Keratinocyte (primary cell): ENCODE measurements around the gene TEKT2. TPM values are rescaled to one million over a fixed set of nuclear protein-coding genes. Genes with fewer than 3 reads are reported as not detected.

Source experiments
- DNase-seq: peaks from one replicate; pipeline ENCODE4 v3.0.0-alpha.2; 2011; ENCODE audit warnings: low read depth, missing footprints, low spot score
- FAIRE-seq: peaks from 2 replicates; lab custom pipeline; 2011; peaks lifted over from hg19 to GRCh38; lab: Jason Lieb, UNC
- H2AFZ ChIP-seq: 2 replicates; pipeline ENCODE4 v1.6.0; 2012; ENCODE audit warnings: low read length, control low read depth, inconsistent platforms; ENCODE audit not compliant: control insufficient read depth
- H3K27ac ChIP-seq: 2 replicates; pipeline ENCODE4 v1.5.1; 2011; ENCODE audit warnings: low read length; ENCODE audit not compliant: control insufficient read depth, insufficient read depth
- H3K27me3 ChIP-seq: 3 replicates; pipeline ENCODE4 v1.6.0; 2011; ENCODE audit warnings: low read length; ENCODE audit not compliant: control insufficient read depth, insufficient read depth; ENCODE audit errors: extremely low read depth
- H3K36me3 ChIP-seq, 2 experiments: 2 replicates in 1 of 2; 3 replicates in 1 of 2; pipeline ENCODE4 v1.5.1; 2011; ENCODE audit warnings: low read length in 2 of 2, mild to moderate bottlenecking in 1 of 2; ENCODE audit not compliant: control insufficient read depth in 2 of 2, insufficient read depth in 2 of 2; ENCODE audit errors: extremely low read depth in 1 of 2
- H3K4me1 ChIP-seq: 3 replicates; pipeline ENCODE4 v1.5.1; 2011; ENCODE audit warnings: low read length; ENCODE audit not compliant: control insufficient read depth, insufficient read depth; ENCODE audit errors: extremely low read depth
- H3K4me2 ChIP-seq: 3 replicates; pipeline ENCODE4 v1.6.0; 2011; ENCODE audit warnings: low read depth, low read length; ENCODE audit not compliant: control insufficient read depth, insufficient read depth; ENCODE audit errors: extremely low read depth
- H3K4me3 ChIP-seq, 3 experiments: fragments of 200-600 bp in 1 of 3; sonication (generic) in 1 of 3; 2 replicates in 2 of 3; 3 replicates in 1 of 3; pipeline ENCODE4 v1.5.1; 2011 to 2016; ENCODE audit warnings: low read length in 3 of 3, mild to moderate bottlenecking in 3 of 3, control low read depth in 2 of 3, inconsistent platforms in 1 of 3, low read depth in 1 of 3, mixed read lengths in 1 of 3, mixed run types in 1 of 3, moderate library complexity in 1 of 3; ENCODE audit not compliant: control insufficient read depth in 2 of 3, insufficient read depth in 2 of 3; ENCODE audit errors: extremely low read depth in 1 of 3
- H3K79me2 ChIP-seq: 2 replicates; pipeline ENCODE4 v1.6.0; 2012; ENCODE audit warnings: low read length; ENCODE audit not compliant: control insufficient read depth, insufficient read depth
- H3K9ac ChIP-seq: 3 replicates; pipeline ENCODE4 v1.6.0; 2011; ENCODE audit warnings: low read length; ENCODE audit not compliant: control insufficient read depth, insufficient read depth; ENCODE audit errors: extremely low read depth
- H3K9me1 ChIP-seq: 3 replicates; pipeline ENCODE4 v1.6.0; 2011; ENCODE audit warnings: low read length; ENCODE audit not compliant: control insufficient read depth, insufficient read depth; ENCODE audit errors: extremely low read depth
- H3K9me3 ChIP-seq: 2 replicates; pipeline ENCODE4 v1.5.1; 2012; ENCODE audit warnings: low read depth, low read length; ENCODE audit not compliant: control insufficient read depth
- H4K20me1 ChIP-seq: 3 replicates; pipeline ENCODE4 v1.6.0; 2011; ENCODE audit warnings: low read length; ENCODE audit not compliant: control insufficient read depth, insufficient read depth; ENCODE audit errors: extremely low read depth
- CTCF ChIP-seq, 3 experiments: IDR thresholded peaks in 1 of 3; conservative IDR thresholded peaks in 1 of 3; optimal IDR thresholded peaks in 1 of 3; 2 replicates in 2 of 3; 3 replicates in 1 of 3; pipeline versions ENCODE3 to v1.5.1; 2011; ENCODE audit warnings: low read length in 3 of 3, mild to moderate bottlenecking in 3 of 3, moderate library complexity in 2 of 3, control low read depth in 1 of 3, inconsistent platforms in 1 of 3; ENCODE audit not compliant: insufficient read depth in 2 of 3; ENCODE audit errors: extremely low read depth in 1 of 3
- EZH2 ChIP-seq: IDR thresholded peaks from one replicate; pipeline ENCODE4 v1.6.1; 2012; ENCODE audit warnings: inconsistent platforms, mild to moderate bottlenecking, low read length, moderate library complexity
- dilution Hi-C: fragments of 300-500 bp; cut with MboI; formaldehyde crosslinking; loops from one replicate; pipeline ENCODE4 v1.7.0; 2020; ENCODE audit warnings: low sequenced_read_pairs; ENCODE audit not compliant: extremely low pct_ligation_motif_present
- polyA plus RNA-seq, 5 experiments: library from polyadenylated mRNA; depleted of rRNA in 3 of 5; stranded (reverse) in 3 of 5; stranded (forward) in 1 of 5; unstranded in 1 of 5; fragments of >200 nt; gene quantifications; 1 replicate in 1 of 5; 2 replicates in 3 of 5; 3 replicates in 1 of 5; pipeline versions ENCODE4 v1.2.1 to v1.2.3, GENCODE V29; 2011 to 2012; ENCODE audit warnings: missing spikeins in 2 of 5, low read depth in 1 of 5, low replicate concordance in 1 of 5

TEKT2 gene
- polyA plus RNA-seq, 1 donor (not counting 4 experiments of a cell fraction or from before 2014, with no cell fraction given), result 0.03 TPM

- Histone ChIP-seq H3K36me3 (no peaks in the 10 kb centered on the region), H4K20me1 (no peaks in the 10 kb centered on the region), H3K27ac (no peak overlapping the region), H2AFZ (no peak overlapping the region), H3K9me3 (no peaks in the 10 kb centered on the region), H3K27me3 (peaks cover 28% of the 10 kb centered on the region), H3K9me1 (no peaks in the 10 kb centered on the region), H3K9ac (no peak overlapping the region), H3K4me2 (no peak overlapping the region), H3K79me2 (no peaks in the 10 kb centered on the region), H3K4me3 (no peak overlapping the region), H3K4me1 (peaks cover 8% of the 10 kb centered on the region)
- dilution Hi-C loops, result no loop called here
- TF ChIP-seq CTCF (optimal IDR thresholded peaks at IDR 0.05 in 1 of 3, IDR thresholded peaks at IDR 0.05 in 1 of 3, conservative IDR thresholded peaks at IDR 0.05 in 1 of 3; ENCODE audit: extremely low read depth in 1 of 3, insufficient read depth in 2 of 3, low read length in 3 of 3) (no peak), EZH2 (no peak)
- DNase-seq (no peak), FAIRE-seq (no peak)
These were observed 42.3 kb downstream of the TEKT2 start for GRCh38 chr1:36126005-36126716.

- dilution Hi-C loops, result no loop called here
- no peaks in the 10 kb centered on the region for H4K20me1 ChIP-seq
- H3K36me3 ChIP-seq, result no peaks in the 10 kb centered on the region
- peaks cover 8% of the 10 kb centered on the region for H3K4me1 ChIP-seq
- no peaks in the 10 kb centered on the region for H3K79me2 ChIP-seq
- H3K27me3 ChIP-seq, result peaks cover 28% of the 10 kb centered on the region
- TF ChIP-seq CTCF (optimal IDR thresholded peaks at IDR 0.05 in 1 of 3, IDR thresholded peaks at IDR 0.05 in 1 of 3, conservative IDR thresholded peaks at IDR 0.05 in 1 of 3; ENCODE audit: extremely low read depth in 1 of 3, insufficient read depth in 2 of 3, low read length in 3 of 3), result no peak
- TF ChIP-seq EZH2, result no peak
- no peak overlapping the region for H3K4me2 ChIP-seq
- H3K4me3 ChIP-seq, result no peak overlapping the region
- no peak for FAIRE-seq
- H3K9me1 ChIP-seq, result no peaks in the 10 kb centered on the region
- H3K27ac ChIP-seq, result no peak overlapping the region
- H2AFZ ChIP-seq, result no peak overlapping the region
- no peak for DNase-seq
- H3K9ac ChIP-seq, result no peak overlapping the region
- no peaks in the 10 kb centered on the region for H3K9me3 ChIP-seq
These were observed 43.1 kb downstream of the TEKT2 start for GRCh38 chr1:36126797-36127500.
